Right hindlimb (tissue), 1 donor: ENCODE results near the gene DDC.
A peak's percentile ranks its signal among the peaks of the same experiment; 100 is the strongest.

Experiments
- DNase-seq: peaks from one replicate; pipeline ENCODE4 v3.0.0-alpha.2; 2018

The DDC gene

DNA sequence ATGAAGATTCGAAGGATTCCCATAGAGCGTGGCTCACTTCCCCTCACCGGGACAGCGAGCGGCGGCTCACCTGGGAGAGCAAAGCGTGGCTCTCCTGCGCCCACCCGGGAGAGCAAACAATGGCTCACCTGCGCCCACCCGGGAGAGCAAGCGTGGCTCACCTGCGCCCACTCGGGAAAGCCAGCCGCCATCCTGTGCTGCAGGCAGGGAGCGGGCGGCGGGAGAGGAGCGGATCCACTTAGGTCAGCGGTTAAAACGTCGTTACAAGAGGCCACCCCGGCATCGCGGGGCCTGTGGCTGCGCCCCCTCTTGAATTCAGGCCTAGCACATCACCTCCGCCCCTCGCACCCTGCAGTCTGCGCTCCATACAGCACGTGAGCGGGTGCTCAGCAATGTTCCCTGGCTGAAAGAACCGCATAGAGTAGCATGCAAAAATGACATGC, 114.6 kb downstream of the DDC start:
- DNase-seq = peak; percentile 40

- peak; percentile 79 for DNase-seq
Observed at GRCh38 chr7:50449881-50450589, 115.2 kb downstream of the DDC start, which contains the start of gene FIGNL1. Gene FIGNL1 (minus strand): TSS chr7:50450350. CDS start chr7:50447287, 3,063 bp downstream.

DNA sequence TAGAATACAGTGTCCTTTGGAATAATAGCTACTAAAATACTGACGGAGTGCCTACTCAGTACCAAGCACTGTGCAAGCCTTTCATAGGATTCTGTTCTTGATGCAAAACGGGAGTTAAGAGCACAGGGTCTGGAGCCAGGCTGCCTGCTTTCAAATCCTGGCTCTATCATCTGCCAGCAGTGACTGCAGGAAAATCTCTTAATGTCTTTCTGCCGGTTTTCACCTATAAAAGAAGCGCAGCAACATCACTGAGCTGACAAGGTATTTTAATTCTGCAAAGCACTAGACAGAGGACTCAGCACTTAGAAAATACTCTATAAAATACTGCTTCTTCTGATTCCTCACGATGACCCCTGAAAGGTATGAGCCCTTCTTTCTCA, 115.7 kb downstream of the DDC start:
- DNase-seq = no peak

- DNase-seq = no peak
Observed at GRCh38 chr7:50448823-50449222, 116.4 kb downstream of the DDC start.

DNA sequence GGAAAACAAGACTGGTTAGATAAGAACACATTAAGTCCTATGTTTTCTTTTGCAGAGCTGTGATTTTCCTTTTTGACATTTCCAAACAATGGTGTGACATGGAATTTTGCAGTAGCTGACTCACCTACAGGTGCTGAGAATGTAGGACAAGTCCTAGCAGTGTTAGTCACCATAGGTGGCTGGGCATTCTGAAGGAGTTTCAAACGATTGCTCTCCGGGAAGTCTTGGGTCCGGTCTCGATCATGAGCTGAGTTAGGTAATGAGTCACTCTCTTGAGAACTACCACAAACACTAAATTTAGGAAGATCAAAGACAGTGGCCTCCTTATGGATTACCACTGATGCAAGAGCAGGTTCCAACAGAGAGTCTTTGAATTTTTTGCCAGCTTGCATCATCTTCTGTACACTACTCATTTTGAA, 118.7 kb downstream of the DDC start:
- no peak for DNase-seq

DNA sequence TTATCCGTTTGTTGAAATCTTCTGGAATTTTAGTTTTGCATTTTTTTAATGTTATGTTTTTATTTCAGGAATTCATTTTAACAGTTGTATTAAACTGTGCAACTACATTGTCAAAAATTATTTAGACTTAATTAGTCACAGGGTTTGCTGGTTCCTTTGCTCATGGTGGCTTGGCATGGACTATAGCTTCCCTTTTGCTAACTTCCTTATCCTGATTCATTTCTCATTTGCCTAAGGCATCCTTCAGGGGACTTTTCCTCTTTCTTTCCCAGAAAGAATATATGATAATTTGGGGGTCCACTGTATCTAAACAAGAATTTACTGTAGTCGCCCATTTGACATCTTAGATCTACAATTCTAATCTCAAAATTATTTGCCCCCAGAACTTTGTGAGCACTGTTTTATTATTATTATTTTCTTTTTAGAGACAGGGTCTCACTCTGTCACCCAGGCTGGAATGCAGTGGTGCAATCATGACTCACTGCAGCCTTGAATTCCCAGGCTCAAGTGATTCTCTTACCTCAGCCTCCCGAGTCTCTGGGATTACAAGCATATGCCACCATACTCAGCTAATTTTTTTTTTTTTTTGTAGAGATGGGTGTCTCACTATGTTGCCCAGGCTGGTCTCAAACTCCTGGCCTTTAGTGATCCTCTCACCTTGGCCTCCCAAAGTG, 128.9 kb downstream of the DDC start:
- DNase-seq = no peak

DNA sequence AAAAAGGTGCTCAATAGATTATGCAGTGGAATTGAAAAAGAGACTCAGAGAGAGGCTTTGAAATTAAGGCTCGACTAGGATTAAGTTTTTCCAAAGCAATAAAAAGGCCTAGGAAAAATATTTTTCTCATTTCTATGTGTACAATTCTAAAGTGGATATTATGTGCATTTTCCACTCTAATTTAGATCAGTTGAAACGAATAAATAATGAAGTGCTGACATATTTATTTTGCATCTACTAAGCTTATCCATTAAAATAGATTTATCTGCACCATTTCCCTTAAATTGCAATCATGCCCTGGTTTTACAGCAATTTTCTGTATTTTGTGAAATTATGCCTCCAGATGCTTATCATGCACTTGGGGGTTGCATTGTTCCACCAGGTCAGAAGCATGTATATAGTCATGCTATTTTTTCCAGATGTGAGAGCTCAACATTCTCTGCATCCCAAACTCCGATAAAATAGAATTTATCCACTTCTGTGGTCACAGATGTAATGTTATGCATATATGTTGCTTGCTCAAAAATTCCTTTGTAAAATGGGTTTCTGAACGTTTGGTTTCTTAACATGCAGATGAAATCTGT, 133.4 kb downstream of the DDC start:
- no peak for DNase-seq

DNA sequence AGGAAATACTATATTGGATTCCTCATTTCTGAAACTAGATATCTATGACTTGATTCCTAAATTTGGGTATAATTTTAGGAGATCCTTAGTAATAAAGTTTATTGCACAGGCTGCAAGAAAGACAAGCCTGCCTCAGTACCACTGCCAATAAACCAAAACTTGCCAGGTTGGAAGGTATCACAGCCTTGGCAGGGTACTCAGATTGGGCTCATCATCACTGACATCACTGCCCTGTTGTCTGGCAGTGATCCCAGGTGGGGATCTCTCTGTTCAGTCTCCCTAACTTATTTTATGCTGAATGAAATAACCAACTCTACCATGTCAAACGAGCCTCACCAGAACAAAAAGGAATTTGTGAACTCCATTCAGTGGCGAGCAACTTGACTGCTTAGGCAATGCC, 133.9 kb downstream of the DDC start:
- DNase-seq = no peak

GRCh38 chr7:50428911-50429310, 136.3 kb downstream of the DDC start:
- no peak for DNase-seq

DNA sequence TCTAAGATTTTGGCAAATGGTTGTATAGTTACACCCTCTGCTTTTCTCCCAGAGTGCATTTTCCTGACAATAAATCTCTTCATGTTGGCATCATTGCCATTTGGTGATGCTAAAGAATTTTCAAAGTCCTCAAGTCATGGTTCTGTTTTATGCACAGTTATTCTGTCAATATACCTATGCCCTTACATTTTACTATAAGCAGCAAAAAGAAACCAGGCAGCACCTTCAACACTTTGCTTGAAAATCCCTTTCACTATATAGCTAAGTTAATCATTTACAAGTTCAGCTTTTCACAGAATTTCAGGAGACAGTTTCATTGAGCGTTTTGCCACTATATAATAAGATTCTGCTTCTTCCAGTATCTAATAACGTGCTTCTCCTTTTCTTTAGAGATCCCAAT, 137.7 kb downstream of the DDC start:
- no peak for DNase-seq

GRCh38 chr7:50426280-50427045, 138.7 kb downstream of the DDC start:
- no peak for DNase-seq

DNA sequence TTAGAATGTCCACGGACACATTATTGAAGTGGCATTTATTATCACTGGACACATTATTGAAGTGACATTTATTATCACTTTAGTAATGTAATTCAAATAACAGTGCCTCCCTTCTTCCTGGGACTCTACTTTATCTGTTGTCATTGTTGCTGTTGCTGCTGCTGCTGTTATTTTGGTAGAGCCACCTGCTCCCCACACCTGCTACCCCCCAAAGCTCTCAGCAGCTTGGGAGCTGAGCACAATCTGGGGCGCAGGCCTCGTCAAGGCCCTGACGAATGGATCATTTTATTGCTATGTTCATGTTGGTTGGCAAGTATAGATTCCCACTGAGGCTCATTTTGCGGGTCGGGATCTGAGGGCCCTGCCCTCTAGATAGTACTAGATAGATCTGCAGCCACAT, 139.9 kb downstream of the DDC start:
- DNase-seq = no peak

DNA sequence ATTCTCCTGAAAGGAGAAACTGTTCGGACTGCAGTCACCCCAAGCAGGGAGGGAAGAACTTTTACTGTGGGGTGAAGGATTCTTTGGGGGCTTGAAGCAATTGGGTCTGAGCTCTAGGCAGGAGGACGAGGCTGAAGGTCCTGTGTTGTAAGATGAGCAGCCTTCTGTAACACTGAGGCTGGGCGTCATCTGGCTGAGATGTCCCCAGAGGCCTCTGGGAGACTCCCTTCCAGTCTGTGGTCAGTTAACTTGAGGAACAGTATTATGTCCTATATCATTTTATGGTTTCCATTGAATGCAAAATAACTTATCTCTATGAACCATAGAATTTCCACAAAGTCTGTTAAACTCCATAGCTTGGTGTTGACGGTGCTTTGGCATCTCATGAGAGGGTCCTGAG, 141.3 kb downstream of the DDC start:
- no peak for DNase-seq

GRCh38 chr7:50422858-50423257, 142.3 kb downstream of the DDC start:
- no peak for DNase-seq

GRCh38 chr7:50421043-50421442, 144.2 kb downstream of the DDC start:
- no peak for DNase-seq

GRCh38 chr7:50418526-50419290, 146.5 kb downstream of the DDC start:
- DNase-seq = no peak

- peak; percentile 68 for DNase-seq
Observed at GRCh38 chr7:50418086-50418515, 147.1 kb downstream of the DDC start.

DNA sequence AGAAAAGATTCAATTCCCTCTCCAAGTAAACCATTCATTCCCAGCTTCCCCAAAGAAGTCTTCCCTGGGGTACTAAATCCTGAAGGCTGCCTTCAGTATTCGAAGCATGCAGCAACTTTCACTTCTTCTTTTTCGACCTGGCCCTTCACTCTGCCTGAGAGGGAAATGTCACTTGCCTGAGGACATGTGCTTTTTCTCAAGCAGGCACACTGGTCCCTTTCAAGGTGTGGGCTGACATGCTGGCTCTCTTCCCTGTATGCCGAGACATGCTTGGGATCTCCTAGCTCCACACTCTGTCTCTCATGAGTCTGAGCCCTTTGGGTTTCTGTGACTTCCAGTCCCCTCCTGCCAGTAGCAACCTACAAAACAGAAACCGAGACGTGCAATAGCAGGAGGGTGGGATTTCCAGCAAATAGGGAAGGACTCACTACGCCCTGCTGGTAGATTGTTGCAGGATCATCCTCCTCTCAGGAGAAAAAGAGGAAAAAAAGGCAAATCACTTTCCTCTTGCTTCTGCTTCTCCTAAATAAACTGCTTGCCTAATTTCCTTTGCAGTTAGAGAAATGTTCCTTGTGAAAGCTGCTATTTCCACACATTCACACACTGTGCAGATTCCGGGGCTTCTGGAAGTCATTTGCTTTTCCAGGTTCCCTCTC, 148.6 kb downstream of the DDC start:
- DNase-seq = no peak

DNA sequence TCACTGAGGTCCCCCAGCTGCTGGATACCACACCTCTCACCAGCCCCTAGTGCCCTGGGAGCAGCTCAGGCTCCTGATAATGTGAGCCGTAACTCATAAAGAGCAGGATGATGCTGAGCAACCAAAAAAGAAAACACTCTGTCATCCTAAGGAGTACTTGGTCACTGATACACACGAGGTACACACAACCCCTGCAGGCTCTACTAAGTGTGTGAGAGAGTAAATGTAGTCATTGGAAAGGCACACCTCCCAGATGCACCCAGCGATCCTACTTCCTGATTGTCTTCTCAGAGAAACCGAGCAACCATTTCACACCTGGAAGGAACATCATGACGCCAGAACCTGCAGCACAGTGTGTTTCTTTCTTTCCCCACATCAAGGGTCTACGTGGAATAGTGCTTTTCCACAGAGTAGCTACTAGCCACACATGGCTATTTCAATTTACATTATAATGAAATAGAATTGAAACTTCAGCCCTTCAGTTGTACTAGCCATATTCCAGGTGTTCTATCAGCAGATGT, 149.3 kb downstream of the DDC start:
- DNase-seq = no peak

- no peak for DNase-seq
Observed at GRCh38 chr7:50413561-50413960, 151.6 kb downstream of the DDC start.

DNA sequence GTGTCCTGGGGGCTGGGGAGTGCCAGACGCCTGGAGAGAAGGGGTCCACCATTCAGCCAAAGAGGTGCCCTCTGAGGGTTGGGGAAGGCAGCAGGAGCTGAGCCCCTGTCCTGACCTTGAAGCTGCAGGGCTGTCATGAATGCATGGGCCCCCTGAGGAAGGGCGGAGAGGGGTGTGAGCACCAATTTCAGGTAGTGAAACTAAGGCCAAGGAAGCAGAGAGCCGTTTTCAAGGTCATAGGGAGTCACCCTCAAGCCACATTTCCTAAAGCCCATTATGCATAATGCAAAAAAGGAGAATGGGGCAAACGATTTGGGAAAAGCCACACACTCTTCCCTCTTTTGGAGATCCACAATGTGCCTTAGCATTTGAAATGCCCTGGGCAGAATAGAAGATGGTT, 152.2 kb downstream of the DDC start:
- DNase-seq = no peak

GRCh38 chr7:50411332-50411731, 153.9 kb downstream of the DDC start:
- DNase-seq = no peak
